B cell (primary cell): Measurements from ENCODE around the gene CASKIN1. TPM values are rescaled to one million over a fixed set of nuclear protein-coding genes. Genes with fewer than 3 reads are reported as not detected.
A peak's percentile ranks its signal among the peaks of the same experiment; 100 is the strongest.

ENCODE experiments used
- ATAC-seq: fragments of 200-7000 bp; cut with Tn5 transposase; one replicate; pipeline ENCODE4 v1.10.0; 2021; ENCODE audit warnings: low read depth, mild to moderate bottlenecking, moderate number of reproducible peaks, moderate library complexity
- CTCF ChIA-PET: fragments of 350-600 bp; sonication (Branson Sonifier 250); formaldehyde crosslinking; loops from one replicate; lab custom pipeline; 2021; ENCODE audit warnings: antibody characterized with exemption, inconsistent platforms; lab: Charles Lee
- POLR2A ChIA-PET: fragments of 350-600 bp; sonication (Branson Sonifier 250); formaldehyde crosslinking; loops from one replicate; lab custom pipeline; 2021; ENCODE audit warnings: antibody characterized with exemption; lab: Charles Lee
- DNase-seq: peaks from one replicate; pipeline ENCODE4 v3.0.0; 2013
- H2AFZ ChIP-seq: 2 replicates; pipeline ENCODE4 v1.6.1; 2012; ENCODE audit warnings: mild to moderate bottlenecking, low read depth, low read length; ENCODE audit not compliant: insufficient read depth, poor library complexity, severe bottlenecking
- H3K27ac ChIP-seq, 2 donors: 1 replicate in 1 of 2; 2 replicates in 1 of 2; pipeline ENCODE4 v1.5.1; 2012 to 2013; ENCODE audit warnings: low read length in 2 of 2, mild to moderate bottlenecking in 2 of 2, moderate library complexity in 1 of 2
- H3K27me3 ChIP-seq, 4 experiments: fragments of 200-600 bp in 1 of 4; sonication (generic) in 1 of 4; replicated peaks in 1 of 4; 1 replicate in 2 of 4; 2 replicates in 2 of 4; pipeline versions ENCODE4 v1.6.1 to v1.7.0; 2013 to 2016; ENCODE audit warnings: low read length in 3 of 4, mild to moderate bottlenecking in 2 of 4, mixed read lengths in 1 of 4, moderate library complexity in 1 of 4; ENCODE audit not compliant: insufficient read depth in 4 of 4, control insufficient read depth in 3 of 4; ENCODE audit errors: control extremely low read depth in 1 of 4
- H3K36me3 ChIP-seq, 2 experiments: replicated peaks in 1 of 2; 1 replicate in 1 of 2; 2 replicates in 1 of 2; pipeline versions ENCODE4 v1.6.1 to v1.7.1; 2013; ENCODE audit warnings: low read length in 1 of 2; ENCODE audit not compliant: insufficient read depth in 2 of 2, control insufficient read depth in 1 of 2; ENCODE audit errors: control extremely low read depth in 1 of 2, extremely low read depth in 1 of 2
- H3K4me1 ChIP-seq, 2 donors: fragments of 200-600 bp in 1 of 2; sonication (generic) in 1 of 2; 1 replicate in 1 of 2; 2 replicates in 1 of 2; pipeline versions ENCODE4 v1.5.1 to v1.6.1; 2013 to 2017; ENCODE audit warnings: low read length in 2 of 2; ENCODE audit not compliant: control insufficient read depth in 2 of 2, insufficient read depth in 2 of 2
- H3K4me2 ChIP-seq: replicated peaks from 2 replicates; pipeline ENCODE3; 2012; ENCODE audit warnings: mild to moderate bottlenecking, low read depth, low read length; ENCODE audit not compliant: poor library complexity, severe bottlenecking
- H3K4me3 ChIP-seq, 5 experiments: fragments of 200-600 bp in 1 of 5; sonication (generic) in 1 of 5; 1 replicate in 3 of 5; 2 replicates in 2 of 5; pipeline versions ENCODE4 v1.5.1 to v1.7.0; 2011 to 2016; ENCODE audit warnings: low read length in 4 of 5, mild to moderate bottlenecking in 4 of 5, low read depth in 2 of 5, control low read depth in 1 of 5, moderate library complexity in 1 of 5; ENCODE audit not compliant: insufficient read depth in 1 of 5; ENCODE audit errors: control extremely low read depth in 1 of 5, extremely low read depth in 1 of 5
- H3K79me2 ChIP-seq: fragments of 200-600 bp; sonication (generic); one replicate; pipeline ENCODE4 v1.6.0; 2016; ENCODE audit warnings: low read length; ENCODE audit not compliant: control insufficient read depth, insufficient read depth
- H3K9ac ChIP-seq: fragments of 200-600 bp; sonication (generic); 2 replicates; pipeline ENCODE4 v1.6.1; 2017; ENCODE audit warnings: mild to moderate bottlenecking, low read length, moderate library complexity
- H3K9me3 ChIP-seq, 3 donors: one replicate each; pipeline versions ENCODE4 v1.6.1 to v1.7.1; 2013; ENCODE audit warnings: low read length in 2 of 3; ENCODE audit not compliant: control insufficient read depth in 2 of 3, insufficient read depth in 1 of 3; ENCODE audit errors: control extremely low read depth in 1 of 3
- H4K20me1 ChIP-seq: 2 replicates; pipeline ENCODE4 v1.6.0; 2012; ENCODE audit warnings: mild to moderate bottlenecking, low read length; ENCODE audit not compliant: insufficient read depth, control insufficient read depth, poor library complexity, severe bottlenecking
- H3K27ac Mint-ChIP-seq: one replicate; pipeline ENCODE4 v1.8.0; 2021; ENCODE audit warnings: mixed read lengths
- H3K27me3 Mint-ChIP-seq: one replicate; pipeline ENCODE4 v1.8.0; 2021; ENCODE audit warnings: mixed read lengths
- H3K4me1 Mint-ChIP-seq: one replicate; pipeline ENCODE4 v1.8.0; 2021; ENCODE audit warnings: mixed read lengths
- H3K4me3 Mint-ChIP-seq: one replicate; pipeline ENCODE4 v1.8.0; 2021; ENCODE audit warnings: mixed read lengths
- H3K9me3 Mint-ChIP-seq: one replicate; pipeline ENCODE4 v1.8.0; 2022; ENCODE audit warnings: mixed read lengths; ENCODE audit not compliant: insufficient read depth
- CTCF ChIP-seq: fragments of 200-600 bp; IDR thresholded peaks from one replicate; pipeline ENCODE4 v1.8.0; 2022; ENCODE audit warnings: antibody characterized with exemption, mild to moderate bottlenecking
- EZH2 ChIP-seq: IDR thresholded peaks from 2 replicates; pipeline ENCODE4 v1.6.1; 2012; ENCODE audit warnings: borderline replicate concordance, low read depth, mild to moderate bottlenecking, moderate library complexity, low read length; ENCODE audit not compliant: insufficient read depth, poor library complexity, severe bottlenecking
- WGBS: methylation state at CpG from one replicate; pipeline ENCODE4 v1.1.5; 2013; ENCODE audit warnings: missing lambda C conversion rate; ENCODE audit not compliant: insufficient coverage; 5-methylcytosine and 5-hydroxymethylcytosine counted together
- intact Hi-C: fragments of 100-400 bp; cut with micrococcal nuclease; formaldehyde crosslinking; loops from one replicate; pipeline ENCODE4 v1.10.0; 2022
- polyA plus RNA-seq: library from polyadenylated mRNA; depleted of rRNA; stranded (reverse); fragments of >200 nt; gene quantifications from 2 replicates; pipeline ENCODE4 v1.2.3, GENCODE V29; 2012
- total RNA-seq, 2 donors: library from RNA; stranded (reverse); fragments of 120-200 nt in 1 of 2; gene quantifications; 1 replicate in 1 of 2; 2 replicates in 1 of 2; pipeline versions ENCODE4 v1.2.3 to v1.2.4, GENCODE V29; 2013 to 2022

CASKIN1 gene
- total and polyA plus RNA-seq, 2 donors (not counting 1 experiment from before 2014, with no cell fraction given), result 0.01 TPM; not detected in 1

GRCh38 chr16:2211923-2212347, 15.5 kb upstream of the CASKIN1 start:
- H3K4me1 Mint-ChIP-seq, result peaks cover 25% of the 10 kb centered on the region
- H3K9ac ChIP-seq, result no peak overlapping the region
- H3K4me1 ChIP-seq, result peaks cover 10 to 19% of the 10 kb centered on the region in 2 donors
- H3K27me3 ChIP-seq, result no peaks in the 10 kb centered on the region
- H3K36me3 ChIP-seq, result peaks cover 0 to 35% of the 10 kb centered on the region in 2 experiments
- H3K27ac Mint-ChIP-seq, result peak overlapping the region; percentile 50
- no peak overlapping the region for H3K4me3 Mint-ChIP-seq
- no peak overlapping the region for H3K4me2 ChIP-seq
- H3K9me3 Mint-ChIP-seq, result no peaks in the 10 kb centered on the region
- ChIA-PET POLR2A (interaction anchor here (0.7 kb wide), 1 partner anchor 10 kb away, joined by 3 read pairs; no protein-coding TSS in a partner anchor), CTCF (interaction anchor here (1.0 kb wide), 1 partner anchor 17 kb away, joined by 3 read pairs; no protein-coding TSS in a partner anchor)
- H3K4me3 ChIP-seq, result no peak overlapping the region
- H2AFZ ChIP-seq, result no peak overlapping the region
- no peaks in the 10 kb centered on the region for H3K9me3 ChIP-seq
- no peak for DNase-seq
- no peaks in the 10 kb centered on the region for H3K27me3 Mint-ChIP-seq
- ATAC-seq, result no peak
- no peak overlapping the region for H3K27ac ChIP-seq
- 97% methylated on average over 8 of the region's 11 CpGs for WGBS
- peaks cover 11% of the 10 kb centered on the region for H4K20me1 ChIP-seq
- intact Hi-C loops, result no loop called here
- H3K79me2 ChIP-seq, result peaks cover 14% of the 10 kb centered on the region
- TF ChIP-seq CTCF, result no peak
- TF ChIP-seq EZH2, result no peak
